ENCODE results near the gene SUSD6.
A peak's percentile ranks its signal among the peaks of the same experiment; 100 is the strongest.

The SUSD6 gene

DNA sequence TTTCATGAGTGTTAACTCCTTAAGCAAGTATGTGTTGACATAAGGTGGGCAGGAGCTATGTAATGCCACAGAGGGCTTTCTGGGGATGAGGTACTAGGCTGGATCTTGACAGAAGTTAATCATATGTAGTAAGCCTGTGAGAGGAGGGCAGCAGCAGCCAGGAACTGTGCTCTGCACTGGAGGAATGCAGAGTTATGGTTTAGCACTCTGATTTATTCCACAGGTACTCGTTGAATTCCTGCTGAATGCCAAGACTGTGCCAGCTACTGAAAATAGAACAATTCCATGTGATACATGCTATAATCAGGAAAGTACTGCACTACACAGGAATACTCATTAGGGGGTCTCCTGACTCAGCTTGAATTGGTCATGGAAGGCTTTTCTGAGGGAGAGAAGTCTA, 58.7 kb downstream of the SUSD6 start:
- DNase-seq (ENCODE audit: low read depth in 2 of 3, low spot score in 1 of 3), result no peak

GRCh38 chr14:69671365-69672030, 60.1 kb downstream of the SUSD6 start:
- DNase-seq (ENCODE audit: low read depth in 2 of 3, low spot score in 1 of 3), result no peak

DNA sequence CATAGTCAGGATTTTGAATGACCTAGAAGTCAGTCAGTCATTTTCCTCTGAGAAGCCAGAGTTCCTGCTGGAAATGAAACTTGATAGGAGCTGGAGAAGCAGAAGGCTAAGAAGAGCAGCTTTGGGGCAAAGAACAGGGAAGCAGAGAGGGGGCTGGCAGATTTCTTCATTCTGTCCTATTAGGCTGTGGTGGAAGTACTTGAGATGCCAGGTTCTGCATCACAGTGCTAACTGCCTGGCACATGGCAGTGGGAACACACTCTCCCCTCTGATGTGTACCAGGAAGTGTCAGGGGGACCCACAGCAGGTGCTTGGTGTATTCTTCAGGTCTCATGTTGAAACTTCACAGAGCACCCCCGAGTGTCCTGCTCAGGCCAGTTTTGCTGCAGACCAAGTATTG, 61.0 kb downstream of the SUSD6 start:
- DNase-seq (ENCODE audit: low read depth in 2 of 3, low spot score in 1 of 3), result no peak

DNA sequence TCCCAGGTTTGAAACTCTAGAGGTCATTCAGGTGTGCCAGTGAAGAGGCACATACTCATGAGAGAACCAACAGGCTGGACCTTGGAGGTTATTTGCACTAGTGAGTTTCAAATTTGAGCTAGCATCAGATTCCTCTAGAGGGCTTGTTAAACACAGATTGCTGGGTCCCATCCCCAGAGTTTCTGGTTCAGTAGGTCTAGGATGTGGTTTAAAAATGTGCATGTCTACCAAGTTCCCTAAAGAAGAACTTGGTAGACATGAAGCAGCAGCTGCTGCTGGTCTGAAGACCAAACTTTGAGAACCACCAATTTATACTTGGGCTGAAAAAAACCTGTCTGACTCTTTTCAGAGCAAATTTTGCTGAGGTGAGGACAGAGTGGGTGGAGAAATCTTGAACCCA, 61.7 kb downstream of the SUSD6 start:
- DNase-seq (ENCODE audit: low read depth in 2 of 3, low spot score in 1 of 3), result no peak

GRCh38 chr14:69673578-69674305, 62.3 kb downstream of the SUSD6 start:
- no peak for DNase-seq (ENCODE audit: low read depth in 2 of 3, low spot score in 1 of 3)

DNA sequence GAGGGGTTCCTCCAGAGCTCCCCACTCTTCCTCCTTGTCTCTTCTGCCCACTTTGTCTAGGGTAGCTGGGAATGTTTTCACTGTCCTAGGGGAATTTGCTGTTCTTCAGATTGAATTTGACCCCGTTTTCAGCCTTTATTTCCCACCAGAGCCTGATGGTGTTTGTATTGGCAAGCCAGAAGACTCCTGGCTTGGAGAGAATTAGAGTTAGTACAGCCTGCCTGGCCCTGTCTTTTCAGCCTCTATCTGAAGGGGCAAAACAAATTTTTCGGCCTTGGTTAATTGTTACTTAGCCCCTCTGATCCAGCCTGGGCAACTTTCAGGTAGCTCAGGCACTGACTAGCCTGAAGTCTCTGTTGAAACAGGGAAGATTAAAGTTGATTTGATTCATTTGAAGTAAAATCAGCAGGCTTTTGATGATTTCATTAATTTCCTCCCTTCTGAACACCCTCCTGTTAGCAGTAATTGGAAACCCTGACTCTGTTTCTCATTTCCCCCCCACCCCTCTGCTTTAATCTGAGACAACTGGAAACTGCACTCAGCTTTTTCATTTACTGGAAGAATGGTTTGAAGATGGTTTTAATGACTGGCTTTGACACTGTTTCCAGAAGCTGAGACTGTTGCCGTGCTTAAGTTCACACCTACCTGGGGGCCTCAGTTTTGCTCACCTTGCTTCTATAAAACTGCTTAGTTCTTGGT, 63.3 kb downstream of the SUSD6 start:
- no peak for DNase-seq (ENCODE audit: low read depth in 2 of 3, low spot score in 1 of 3)

DNA sequence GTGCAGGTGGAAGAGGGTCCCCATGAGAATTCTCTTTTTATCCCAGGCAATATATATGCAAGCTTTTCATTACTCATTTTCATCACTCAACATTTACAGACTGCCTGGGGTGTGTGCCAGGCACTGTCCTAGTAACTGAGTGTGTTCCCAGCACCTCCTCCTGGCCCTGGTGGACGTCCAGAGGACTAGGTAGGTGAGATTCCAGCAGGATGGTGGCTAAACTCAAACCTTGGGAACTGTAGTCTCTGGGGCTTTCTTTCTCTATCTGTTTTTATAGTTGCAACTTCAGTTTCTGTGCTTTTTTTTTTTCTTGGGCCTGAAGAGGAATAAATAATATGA, 63.8 kb downstream of the SUSD6 start:
- DNase-seq (ENCODE audit: low read depth in 2 of 3, low spot score in 1 of 3), result no peak

- DNase-seq (ENCODE audit: low read depth in 2 of 3, low spot score in 1 of 3), result no peak
Measured at GRCh38 chr14:69675877-69676416, 64.6 kb downstream of the SUSD6 start.

GRCh38 chr14:69676723-69677122, 65.3 kb downstream of the SUSD6 start:
- DNase-seq (ENCODE audit: low read depth in 2 of 3, low spot score in 1 of 3), result no peak

DNA sequence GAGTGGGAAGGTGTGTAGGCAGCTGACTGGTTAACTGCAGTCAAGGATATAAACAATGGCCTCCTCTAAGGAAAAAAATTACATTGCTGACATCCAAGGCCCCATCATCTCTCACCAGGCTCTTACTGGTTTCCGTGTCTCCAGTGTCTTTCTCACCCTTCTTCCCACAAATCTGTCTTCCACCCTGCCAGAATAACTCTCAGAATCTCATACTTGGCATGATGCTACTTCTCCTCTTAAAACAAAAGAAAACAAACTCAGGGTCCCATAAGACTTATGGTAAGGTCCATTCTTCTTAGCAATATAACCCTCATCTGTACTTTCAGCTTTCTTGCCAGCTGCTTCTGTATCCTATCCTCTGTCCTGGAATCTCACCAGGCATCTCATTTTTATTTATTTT, 68.9 kb downstream of the SUSD6 start:
- no peak for DNase-seq (ENCODE audit: low read depth in 2 of 3, low spot score in 1 of 3)

DNA sequence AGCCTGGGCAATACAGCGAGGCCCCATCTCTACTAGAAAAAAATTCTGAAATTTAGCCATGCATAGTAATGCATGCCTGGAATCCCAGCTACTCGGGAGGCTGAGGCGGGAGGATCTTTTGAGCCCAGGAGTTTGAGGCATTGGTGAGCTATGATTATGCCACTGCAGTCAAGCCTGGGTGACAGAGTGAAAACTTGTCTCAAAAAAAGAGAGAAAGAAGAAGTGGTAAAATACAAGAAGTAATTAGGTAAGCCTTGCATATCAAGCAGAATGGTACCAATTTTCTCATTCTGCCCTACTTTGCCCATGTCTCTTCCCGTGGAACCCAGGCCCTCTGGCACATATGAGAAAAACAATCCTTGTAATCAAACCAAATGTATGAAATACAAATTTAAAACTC, 70.7 kb downstream of the SUSD6 start:
- no peak for DNase-seq (ENCODE audit: low read depth in 2 of 3, low spot score in 1 of 3)

DNA sequence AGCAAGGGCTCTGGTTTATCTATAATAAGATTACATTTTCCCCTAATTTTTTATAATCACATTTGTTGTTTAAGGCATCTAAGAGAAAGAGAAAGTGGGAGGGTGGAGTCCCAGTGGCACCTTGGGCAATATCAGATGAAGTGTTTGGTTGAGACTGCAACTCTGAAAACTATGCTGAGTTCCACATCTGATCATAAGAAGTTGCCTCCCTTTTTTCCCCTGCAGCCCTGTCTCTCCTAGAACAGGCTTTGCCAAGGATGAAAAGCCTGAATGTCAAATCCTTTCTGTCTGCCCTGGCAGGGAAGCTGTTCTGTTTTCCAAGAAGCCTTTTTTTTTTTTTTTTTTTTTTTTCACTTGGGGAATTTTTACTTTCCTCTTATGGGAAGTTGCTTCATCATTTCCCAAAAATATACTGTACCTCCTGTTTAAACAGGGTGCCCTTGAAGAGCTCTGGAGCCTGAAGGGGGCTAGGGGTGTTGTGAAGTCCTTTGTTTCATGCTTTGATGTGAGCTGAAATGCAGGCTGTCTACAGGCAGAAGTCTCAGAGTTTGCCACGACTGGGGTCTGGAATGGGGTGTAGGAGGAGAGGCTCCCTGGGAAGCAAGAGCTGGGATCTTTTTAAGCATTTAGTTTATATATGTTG, 71.3 kb downstream of the SUSD6 start:
- DNase-seq (ENCODE audit: low read depth in 2 of 3, low spot score in 1 of 3), result no peak

GRCh38 chr14:69683971-69684370, 72.6 kb downstream of the SUSD6 start:
- DNase-seq (ENCODE audit: low read depth in 2 of 3, low spot score in 1 of 3), result no peak

GRCh38 chr14:69684461-69685217, 73.2 kb downstream of the SUSD6 start:
- no peak for DNase-seq (ENCODE audit: low read depth in 2 of 3, low spot score in 1 of 3)

GRCh38 chr14:69685218-69685616, 73.8 kb downstream of the SUSD6 start:
- peak; percentile 53 to 79 (median 62) for DNase-seq (ENCODE audit: low read depth in 2 of 3, low spot score in 1 of 3)

DNA sequence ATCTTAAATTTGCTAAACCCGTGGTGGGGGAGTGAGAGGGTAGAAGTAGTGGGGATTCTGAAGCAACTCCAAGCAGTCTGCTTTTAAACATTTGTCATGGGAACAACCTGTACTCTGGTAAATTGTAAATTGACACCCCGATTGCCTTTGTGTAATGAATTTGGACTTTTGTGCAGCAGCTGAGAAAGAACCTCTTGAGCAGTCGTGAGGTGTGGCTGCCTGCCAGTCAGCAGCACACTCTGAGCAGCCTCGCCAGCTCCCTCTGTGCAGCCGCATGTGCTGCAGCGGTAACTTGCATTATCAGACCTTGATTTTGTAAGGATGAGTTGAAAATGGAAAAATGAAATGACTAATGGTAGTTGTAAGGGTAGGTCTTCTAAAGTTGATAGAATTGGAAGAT, 74.3 kb downstream of the SUSD6 start:
- no peak for DNase-seq (ENCODE audit: low read depth in 2 of 3, low spot score in 1 of 3)

DNA sequence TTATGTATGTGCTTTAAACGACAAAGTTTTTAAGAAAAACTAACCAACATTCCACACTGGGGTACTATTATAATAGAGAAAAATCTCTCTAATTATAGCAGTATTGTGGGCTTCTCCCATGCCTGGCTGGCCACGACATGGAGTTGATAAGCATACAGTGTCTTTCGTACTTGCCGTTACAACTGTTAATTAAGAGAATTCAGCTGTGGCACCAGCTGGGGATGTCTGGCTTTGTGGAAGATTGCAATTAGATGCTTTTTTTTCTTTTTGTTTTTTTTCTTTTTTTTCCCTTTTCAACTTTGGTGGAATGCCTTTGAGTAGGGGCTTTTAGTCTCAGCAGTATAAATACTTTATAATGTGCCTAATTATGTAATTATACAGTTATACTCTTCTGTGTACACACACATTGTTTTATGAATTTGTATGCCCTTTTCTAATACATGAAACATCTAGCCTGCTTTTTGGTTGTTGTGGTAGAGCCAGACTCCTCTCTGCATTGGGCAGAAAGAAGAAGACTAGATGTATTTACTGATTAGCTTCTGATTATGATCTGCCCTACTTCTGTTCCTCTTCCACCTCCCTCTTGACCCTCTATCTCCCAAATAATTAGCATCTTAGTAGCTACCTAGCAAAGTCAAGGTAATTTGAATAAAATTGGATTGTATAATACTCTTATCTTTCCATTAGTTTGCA, 76.4 kb downstream of the SUSD6 start:
- no peak for DNase-seq (ENCODE audit: low read depth in 2 of 3, low spot score in 1 of 3)

DNA sequence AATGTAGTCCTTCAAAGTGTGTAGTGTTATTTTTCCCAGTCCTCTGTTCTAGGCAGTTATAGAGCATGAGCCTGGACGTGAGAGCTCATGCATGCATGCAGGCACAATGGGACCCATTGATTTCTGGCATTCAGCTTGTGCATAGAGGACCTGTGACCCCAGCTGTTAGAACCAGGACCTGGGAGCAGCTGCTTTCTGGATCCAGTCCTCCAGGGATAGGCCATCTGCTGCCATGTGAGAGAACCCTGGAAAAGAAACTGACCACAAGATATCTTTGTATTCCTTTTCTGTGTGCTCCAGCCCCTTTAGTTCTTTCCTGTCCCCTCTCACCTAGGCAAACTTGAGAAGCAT, 76.9 kb downstream of the SUSD6 start:
- DNase-seq (ENCODE audit: low read depth in 2 of 3, low spot score in 1 of 3), result no peak

DNA sequence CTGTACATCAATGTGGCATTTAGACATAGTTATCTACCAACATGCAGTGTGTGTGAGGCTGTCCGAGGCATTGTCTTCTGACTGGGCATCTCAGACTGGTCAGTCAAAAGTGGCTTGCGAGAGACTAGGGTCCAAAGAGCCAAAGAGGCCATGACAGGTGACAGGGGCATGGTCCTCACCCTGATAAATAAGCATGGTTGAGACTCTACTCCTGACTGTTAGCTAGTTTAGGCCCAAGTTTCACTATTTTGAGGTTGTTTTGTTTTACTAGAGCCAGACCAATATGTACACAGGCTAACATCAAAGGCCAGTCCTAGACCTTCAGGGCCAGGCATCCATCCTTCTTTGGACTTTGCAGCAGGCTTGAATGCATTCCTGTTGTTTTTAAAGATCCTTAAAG, 78.6 kb downstream of the SUSD6 start:
- DNase-seq (ENCODE audit: low read depth in 2 of 3, low spot score in 1 of 3), result no peak

DNA sequence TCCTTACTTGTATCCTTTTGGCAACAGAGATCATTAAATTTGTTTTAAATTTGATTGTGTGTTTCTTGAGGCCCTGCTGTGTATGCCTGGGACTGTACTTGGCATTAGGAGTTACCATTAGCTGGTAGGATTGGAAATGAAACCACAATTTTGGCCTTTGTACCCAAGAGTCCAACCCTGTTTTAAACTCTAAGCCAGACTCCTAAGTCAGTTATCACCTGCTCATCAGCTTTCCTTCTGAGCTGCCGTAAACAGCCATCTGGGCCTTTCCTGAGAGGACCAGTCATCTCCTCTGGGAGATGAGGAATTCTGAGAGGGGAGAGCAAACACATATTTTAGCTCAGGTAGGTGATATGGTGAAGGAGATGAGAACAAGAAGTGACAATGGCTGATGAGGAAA, 81.2 kb downstream of the SUSD6 start:
- no peak for DNase-seq (ENCODE audit: low read depth in 2 of 3, low spot score in 1 of 3)

DNA sequence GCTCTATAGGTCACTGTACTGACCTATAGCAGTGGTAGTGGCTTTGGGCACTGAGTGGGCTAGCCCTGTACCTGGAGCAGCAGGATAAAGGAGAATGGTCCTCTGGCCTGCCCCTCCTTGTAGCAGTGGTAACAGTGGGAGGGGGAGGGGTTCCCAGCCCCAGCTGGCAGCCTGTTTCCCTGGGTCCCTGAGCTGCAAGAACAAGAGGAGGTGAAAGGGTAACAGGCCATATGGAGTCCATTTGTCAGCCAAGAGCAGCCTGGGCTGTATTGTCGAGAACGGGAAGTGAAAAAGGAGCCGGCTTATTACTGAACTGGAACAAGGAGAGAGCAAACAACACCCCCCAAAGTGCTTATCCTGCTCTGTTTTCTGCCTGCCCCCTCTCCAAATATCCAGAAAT, 81.7 kb downstream of the SUSD6 start:
- no peak for DNase-seq (ENCODE audit: low read depth in 2 of 3, low spot score in 1 of 3)
